CD4-positive, alpha-beta T cell treated with Interferon alpha-2 for 1 hour (primary cell): ENCODE data around the gene RARA.

Experiments used
- DNase-seq, 2 donors: peaks; one replicate each; pipeline ENCODE4 v3.0.0-alpha.2; 2020 to 2022

The RARA gene

GRCh38 chr17:40329839-40330794 lies 21.1 kb downstream of the RARA start:
- DNase-seq: peak; percentile 63 to 77

- no peak for DNase-seq
Measured at GRCh38 chr17:40330850-40331470, 22.0 kb downstream of the RARA start.

GRCh38 chr17:40331743-40332641 lies 23.0 kb downstream of the RARA start:
- DNase-seq: no peak

- DNase-seq: no peak
Measured at GRCh38 chr17:40333781-40334448, 24.9 kb downstream of the RARA start.

DNA sequence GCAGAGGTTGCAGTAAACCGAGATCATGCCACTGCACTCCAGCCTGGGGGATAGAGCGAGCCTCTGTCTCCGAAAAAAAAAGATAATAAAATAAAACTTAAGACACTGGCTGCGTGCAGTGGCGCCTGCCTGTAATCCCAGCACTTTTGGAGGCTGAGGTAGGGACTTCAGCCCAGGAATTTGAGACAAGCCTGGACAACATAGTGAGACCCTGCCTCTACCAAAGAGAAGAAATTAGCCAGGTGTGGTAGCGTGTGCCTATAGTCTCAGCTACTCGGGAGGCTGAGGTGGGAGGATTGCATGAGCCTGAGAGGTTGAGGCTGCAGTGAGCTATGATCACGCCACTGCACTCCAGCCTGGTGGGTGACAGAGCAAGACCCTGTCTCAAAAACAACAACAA lies 26.6 kb downstream of the RARA start:
- DNase-seq: no peak

- no peak for DNase-seq
Measured at GRCh38 chr17:40337351-40337750, 28.4 kb downstream of the RARA start.

GRCh38 chr17:40338058-40338457 lies 29.1 kb downstream of the RARA start:
- peak in 1 of 2 donors; percentile 27 for DNase-seq

- no peak for DNase-seq
Measured at GRCh38 chr17:40338941-40339649, 30.1 kb downstream of the RARA start.

- no peak for DNase-seq
Measured at GRCh38 chr17:40340327-40340726, 31.3 kb downstream of the RARA start.

DNA sequence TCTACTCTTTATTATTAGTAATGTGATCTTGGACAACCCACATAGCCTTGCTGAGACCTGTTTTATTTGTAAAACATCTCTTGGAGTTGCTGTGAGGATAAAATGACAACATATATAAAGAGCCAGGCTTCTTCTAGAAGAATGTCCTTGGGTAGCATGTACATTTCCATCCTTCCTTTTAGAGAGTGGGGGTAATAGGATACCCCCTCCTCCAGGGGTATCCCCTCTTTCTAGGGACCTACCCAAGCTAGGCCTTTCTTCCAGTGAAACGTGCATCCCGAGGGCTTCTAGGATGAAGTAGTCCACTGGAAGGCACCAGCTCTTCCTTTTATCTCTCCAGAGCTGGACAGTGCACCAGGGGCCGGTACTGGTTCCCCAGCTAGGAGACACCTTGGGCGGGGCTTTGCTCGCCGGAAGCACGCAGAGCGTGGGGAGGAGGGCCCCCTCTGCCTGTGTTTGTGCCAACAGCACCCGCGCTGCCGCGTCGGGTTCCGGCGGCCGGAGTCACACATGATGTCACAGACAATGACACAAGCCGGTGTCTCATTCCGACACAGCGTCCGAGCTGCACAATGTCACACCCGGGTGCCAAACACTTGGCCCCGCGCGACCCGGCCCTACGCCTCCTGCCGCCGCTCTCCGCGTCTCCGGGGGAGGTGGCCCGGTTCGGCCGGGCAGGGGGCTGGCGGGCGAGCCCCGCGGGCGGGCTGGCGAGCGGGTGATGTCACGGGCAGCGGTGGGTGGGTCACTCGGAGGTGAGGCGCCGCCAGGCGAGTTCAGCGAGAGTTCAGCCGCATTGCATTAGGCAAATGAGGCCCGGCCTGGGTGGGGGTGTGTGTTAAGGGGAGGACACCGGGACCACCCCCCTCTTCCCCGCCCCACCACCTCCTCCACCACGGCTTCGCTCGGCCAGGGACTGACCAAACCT lies 32.2 kb downstream of the RARA start:
- DNase-seq: peak; percentile 93 to 95

- peak; percentile 46 to 52 for DNase-seq
Measured at GRCh38 chr17:40341808-40342503, 33.0 kb downstream of the RARA start.

GRCh38 chr17:40342504-40343218 lies 33.7 kb downstream of the RARA start:
- no peak for DNase-seq

GRCh38 chr17:40343219-40344119 lies 34.5 kb downstream of the RARA start:
- DNase-seq: peak in 1 of 2 donors; percentile 61

DNA sequence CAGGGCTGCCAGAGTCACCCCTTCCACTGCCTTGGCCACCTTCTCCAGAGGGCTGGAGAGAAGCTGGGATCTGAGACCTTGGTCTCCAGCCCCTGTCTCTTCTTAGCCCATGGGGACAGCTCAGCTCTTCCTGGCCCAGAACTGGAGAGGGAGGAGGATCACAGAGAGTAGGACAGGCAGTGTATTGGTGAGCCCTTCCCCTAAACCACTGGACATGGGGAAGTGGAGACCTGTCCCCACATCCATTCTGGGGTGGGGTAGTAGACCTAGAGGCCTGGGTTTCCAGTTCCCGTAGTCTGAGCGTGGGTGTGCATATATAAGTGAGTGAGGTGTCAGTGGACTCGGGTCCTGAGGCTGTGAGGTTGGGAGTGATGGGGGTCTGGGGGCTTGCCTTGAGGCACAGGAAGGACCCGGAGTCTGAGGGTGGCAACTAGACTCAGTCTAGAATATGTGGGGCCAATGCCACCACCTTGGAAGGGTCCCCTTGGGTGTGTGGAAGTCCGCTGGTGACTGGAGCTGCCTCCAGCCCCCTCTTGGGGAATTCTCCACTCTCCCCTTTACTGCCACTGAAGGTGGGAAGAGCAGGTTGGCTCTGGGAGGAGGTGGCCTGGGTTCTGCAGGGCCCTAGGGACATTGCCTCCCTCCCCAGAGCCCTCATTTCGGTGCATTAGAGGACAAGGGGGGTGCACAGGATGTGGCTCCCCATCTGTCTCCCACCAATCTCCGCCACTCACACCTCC lies 35.6 kb downstream of the RARA start:
- DNase-seq: no peak

DNA sequence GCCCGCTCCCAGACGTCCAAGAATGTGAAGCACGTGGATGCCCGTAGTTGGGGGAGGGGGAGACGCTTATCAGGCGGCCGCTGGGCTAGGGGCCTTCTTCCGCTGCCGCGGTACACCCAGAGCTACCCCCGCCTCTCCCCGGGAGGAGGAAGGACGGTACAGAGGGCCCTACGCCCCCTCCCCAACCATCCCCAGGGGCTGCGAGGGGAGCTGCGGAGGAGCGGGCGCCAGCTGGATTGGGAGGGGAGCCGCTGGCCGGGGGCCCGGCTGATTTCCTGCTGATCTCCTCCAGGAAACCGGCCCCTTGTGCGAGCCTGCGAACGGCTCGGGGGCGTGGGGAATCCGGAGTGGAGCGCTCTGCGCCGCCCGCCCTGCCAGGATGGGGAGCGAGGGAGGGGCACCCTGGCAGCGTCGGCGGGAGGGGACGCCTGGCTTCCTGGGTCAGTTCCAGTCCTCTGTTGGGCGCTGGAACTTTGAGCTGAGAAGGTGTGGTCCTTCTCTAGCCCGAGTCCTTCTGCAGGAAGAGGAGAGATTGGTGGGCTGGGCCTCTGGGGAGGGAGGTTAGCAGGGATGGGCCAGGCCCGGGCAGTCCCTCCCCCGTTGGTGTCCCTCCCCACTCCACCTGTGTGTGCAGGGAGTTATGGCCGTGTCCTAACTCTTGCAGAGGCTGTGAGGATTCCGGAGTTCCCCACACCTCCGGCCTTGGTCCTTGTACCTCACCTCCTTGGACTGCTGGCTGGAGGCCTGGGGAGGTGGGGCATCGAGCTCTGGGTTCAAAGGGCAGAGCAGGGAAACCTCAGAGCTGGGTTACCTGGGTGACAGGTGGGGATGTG lies 36.4 kb downstream of the RARA start:
- peak in 1 of 2 donors; percentile 56 for DNase-seq

DNA sequence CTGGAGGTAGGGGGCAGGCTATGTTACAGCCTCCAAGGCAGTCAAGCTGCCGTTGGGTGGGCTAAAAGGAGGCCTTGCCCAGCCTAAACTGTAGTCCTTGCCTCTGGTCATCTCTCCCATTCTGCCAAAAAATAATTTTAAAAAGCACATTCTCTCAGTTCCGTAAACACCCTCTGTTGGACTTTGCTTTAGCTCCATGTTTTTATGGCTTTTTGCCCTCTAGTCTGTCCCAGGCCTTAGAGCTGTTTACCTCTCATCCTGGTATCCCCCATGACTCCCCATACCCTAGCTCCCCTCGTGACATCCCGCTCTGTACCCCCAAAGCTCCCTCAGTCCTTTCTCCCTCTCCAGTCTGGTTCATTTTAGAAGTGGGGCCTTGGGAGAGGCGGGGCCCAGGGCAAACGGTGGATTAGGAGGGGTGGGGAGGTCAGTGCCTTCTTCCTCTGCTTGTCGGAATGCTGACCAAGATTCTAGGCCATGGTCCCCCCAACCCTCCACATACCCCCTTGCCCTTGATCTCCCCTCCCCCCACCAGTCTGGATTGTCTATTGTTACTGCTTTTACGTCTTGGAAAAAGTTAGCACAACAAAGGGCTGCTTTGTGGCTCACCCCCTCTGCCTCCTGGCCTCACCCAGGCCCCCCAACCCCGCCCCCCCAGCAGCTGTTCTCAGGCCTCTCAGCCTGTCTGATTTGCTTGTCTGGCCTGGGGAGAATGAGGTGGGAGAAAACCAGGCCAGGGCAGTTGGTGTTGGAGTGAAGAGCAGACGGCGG lies 37.2 kb downstream of the RARA start:
- no peak for DNase-seq
